SK-N-SH treated with all-trans-retinoic acid at 6 μM for 48 hours (cell line): ENCODE results near the gene FCHO1.

Experiments
- ARNTL ChIP-seq: fragments of 450-650 bp; formaldehyde crosslinking; IDR thresholded peaks from 2 replicates; pipeline ENCODE4 v1.5.0; 2020; ENCODE audit warnings: low read depth, mild to moderate bottlenecking, moderate library complexity, borderline replicate concordance
- BACH2 ChIP-seq: fragments of 250-450 bp; sonication (Bioruptor Pico); IDR thresholded peaks from 2 replicates; pipeline ENCODE4 v1.9.0; 2021; ENCODE audit warnings: mild to moderate bottlenecking, borderline replicate concordance
- ISL1 ChIP-seq: fragments of 250-450 bp; sonication (Bioruptor Pico); IDR thresholded peaks from 2 replicates; pipeline ENCODE4 v2.1.2; 2022; ENCODE audit warnings: mild to moderate bottlenecking, moderate library complexity
- ZC3H10 ChIP-seq: fragments of 250-450 bp; sonication (Bioruptor Pico); IDR thresholded peaks from 2 replicates; pipeline ENCODE4 v1.5.1; 2021; ENCODE audit warnings: mild to moderate bottlenecking, moderate library complexity
- ZNF565 ChIP-seq: fragments of 450-650 bp; formaldehyde crosslinking; conservative IDR thresholded peaks from 2 replicates; pipeline ENCODE4 v1.5.0; 2020; ENCODE audit warnings: low read depth, mild to moderate bottlenecking, moderate library complexity

DNA sequence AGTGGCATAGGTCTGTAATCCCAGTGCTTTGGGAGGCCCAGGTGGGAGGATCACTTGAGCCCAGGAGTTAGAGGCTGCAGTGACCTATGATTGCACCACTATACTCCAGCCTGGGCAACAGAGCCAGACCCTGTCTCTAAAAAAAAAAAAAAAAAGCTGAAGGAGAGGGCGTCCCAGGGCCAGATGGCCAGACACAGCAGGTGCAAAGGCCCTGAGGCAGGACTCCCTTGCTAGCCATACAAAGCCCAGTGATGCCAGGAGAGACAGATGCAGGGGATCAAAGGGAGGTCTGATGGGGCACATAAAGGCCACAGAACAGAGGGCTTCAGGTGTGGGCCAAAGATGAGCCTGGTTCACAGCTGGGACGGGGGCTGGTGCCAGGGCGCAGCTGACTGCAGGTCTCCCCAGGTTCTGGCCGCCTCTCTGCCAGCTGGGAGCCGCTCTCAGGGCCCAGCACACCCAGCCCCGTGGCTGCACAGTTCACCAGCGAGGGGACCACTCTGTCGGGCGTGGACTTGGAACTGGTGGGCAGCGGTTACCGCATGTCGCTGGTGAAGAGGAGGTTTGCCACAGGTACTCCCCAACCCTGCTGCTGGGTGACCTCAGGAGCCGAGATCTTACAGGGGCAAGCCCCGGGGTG, 36.1 kb downstream of the FCHO1 start:
- no peak for TF ChIP-seq ZC3H10 (CRISPR knock-in tag)
- no peak for TF ChIP-seq ISL1 (CRISPR knock-in tag)
- TF ChIP-seq ZNF565 (CRISPR knock-in tag): no peak
- no peak for TF ChIP-seq BACH2 (CRISPR knock-in tag)
- no peak for TF ChIP-seq ARNTL
